ENCODE measurements around the gene TUBA1B.
"Not testable (repeated sequence)": the region's sequence is repeated elsewhere in the genome, so short reads cannot be mapped to it uniquely, and the experiment has no call there.

TUBA1B gene

GRCh38 chr12:49130151-49131050 lies 794 bp downstream of the TUBA1B start:
- Histone ChIP-seq H3K36me3 (ENCODE audit: control insufficient read depth, insufficient read depth, low read length) (peaks cover 10% of the 10 kb centered on the region), H3K27me3 (replicated peaks; ENCODE audit: control insufficient read depth, insufficient read depth, low read length) (no peaks in the 10 kb centered on the region), H3K4me3 (replicated peaks; ENCODE audit: low read depth, low read length) (peak overlapping the region; percentile 94)
- DNase-seq (ENCODE audit: extremely low read depth, insufficient read length): peak; percentile 97
- TF ChIP-seq CTCF (IDR thresholded peaks at IDR 0.05; ENCODE audit: insufficient read depth, low read length, poor library complexity, severe bottlenecking): peak; percentile 94

DNA sequence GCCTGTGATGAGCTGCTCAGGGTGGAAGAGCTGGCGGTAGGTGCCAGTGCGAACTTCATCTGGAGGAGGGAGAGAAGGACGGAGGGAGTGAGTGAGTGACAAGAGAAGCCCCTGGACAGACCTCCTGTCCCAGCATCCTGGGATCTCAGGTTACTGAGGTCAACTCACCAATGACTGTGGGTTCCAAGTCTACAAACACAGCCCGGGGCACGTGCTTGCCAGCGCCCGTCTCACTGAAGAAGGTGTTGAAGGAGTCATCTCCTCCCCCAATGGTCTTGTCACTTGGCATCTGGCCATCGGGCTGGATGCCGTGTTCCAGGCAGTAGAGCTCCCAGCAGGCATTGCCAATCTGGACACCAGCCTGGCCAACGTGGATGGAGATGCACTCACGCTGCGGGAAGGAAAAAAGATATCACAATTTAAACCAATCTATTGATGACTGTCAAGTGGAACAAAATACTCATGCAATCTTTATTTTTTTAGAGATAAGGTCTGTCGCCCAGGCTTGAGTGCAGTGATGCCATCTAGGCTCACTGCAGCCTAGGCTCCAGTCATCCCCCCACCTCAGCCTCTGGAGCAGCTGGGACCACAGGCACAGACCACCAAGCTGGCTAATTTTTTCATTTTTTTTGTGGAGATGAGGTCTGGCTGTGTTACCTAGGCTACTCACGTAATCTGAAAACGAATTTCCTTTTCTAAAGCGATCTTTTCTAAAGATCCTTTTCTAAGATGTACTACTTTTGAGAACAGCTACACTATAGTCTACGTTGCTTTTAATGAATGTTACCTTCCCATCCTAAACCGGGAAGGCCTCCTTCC lies 1.7 kb downstream of the TUBA1B start:
- no peak for TF ChIP-seq CTCF (IDR thresholded peaks at IDR 0.05; ENCODE audit: insufficient read depth, low read length, poor library complexity, severe bottlenecking)
- Histone ChIP-seq H3K27me3 (replicated peaks; ENCODE audit: control insufficient read depth, insufficient read depth, low read length) (no peaks in the 10 kb centered on the region), H3K36me3 (ENCODE audit: control insufficient read depth, insufficient read depth, low read length) (peaks cover 10% of the 10 kb centered on the region), H3K4me3 (replicated peaks; ENCODE audit: low read depth, low read length) (peak overlapping the region; percentile 94)
- DNase-seq (ENCODE audit: extremely low read depth, insufficient read length): no peak

DNA sequence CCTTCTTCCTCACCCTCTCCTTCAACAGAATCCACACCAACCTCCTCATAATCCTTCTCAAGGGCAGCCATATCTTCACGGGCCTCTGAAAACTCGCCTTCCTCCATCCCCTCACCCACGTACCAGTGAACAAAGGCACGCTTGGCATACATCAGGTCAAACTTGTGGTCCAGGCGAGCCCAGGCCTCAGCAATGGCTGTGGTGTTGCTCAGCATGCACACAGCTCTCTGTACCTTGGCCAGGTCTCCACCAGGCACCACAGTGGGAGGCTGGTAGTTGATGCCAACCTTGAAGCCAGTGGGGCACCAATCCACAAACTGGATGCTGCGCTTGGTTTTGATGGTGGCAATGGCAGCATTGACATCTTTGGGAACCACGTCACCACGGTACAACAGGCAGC lies 3.2 kb downstream of the TUBA1B start:
- H3K27me3 ChIP-seq (replicated peaks; ENCODE audit: control insufficient read depth, insufficient read depth, low read length); DNase-seq (ENCODE audit: extremely low read depth, insufficient read length); H3K4me3 ChIP-seq (replicated peaks; ENCODE audit: low read depth, low read length): not testable (repeated sequence)
- peaks cover 10% of the 10 kb centered on the region for H3K36me3 ChIP-seq (ENCODE audit: control insufficient read depth, insufficient read depth, low read length)

- DNase-seq (ENCODE audit: extremely low read depth, insufficient read length): no peak
- Histone ChIP-seq H3K36me3 (ENCODE audit: control insufficient read depth, insufficient read depth, low read length) (peaks cover 10% of the 10 kb centered on the region), H3K4me3 (replicated peaks; ENCODE audit: low read depth, low read length) (no peak overlapping the region), H3K27me3 (replicated peaks; ENCODE audit: control insufficient read depth, insufficient read depth, low read length) (no peaks in the 10 kb centered on the region)
- TF ChIP-seq CTCF (IDR thresholded peaks at IDR 0.05; ENCODE audit: insufficient read depth, low read length, poor library complexity, severe bottlenecking): no peak
Observed at GRCh38 chr12:49126852-49127763, 4.1 kb downstream of the TUBA1B start.

DNA sequence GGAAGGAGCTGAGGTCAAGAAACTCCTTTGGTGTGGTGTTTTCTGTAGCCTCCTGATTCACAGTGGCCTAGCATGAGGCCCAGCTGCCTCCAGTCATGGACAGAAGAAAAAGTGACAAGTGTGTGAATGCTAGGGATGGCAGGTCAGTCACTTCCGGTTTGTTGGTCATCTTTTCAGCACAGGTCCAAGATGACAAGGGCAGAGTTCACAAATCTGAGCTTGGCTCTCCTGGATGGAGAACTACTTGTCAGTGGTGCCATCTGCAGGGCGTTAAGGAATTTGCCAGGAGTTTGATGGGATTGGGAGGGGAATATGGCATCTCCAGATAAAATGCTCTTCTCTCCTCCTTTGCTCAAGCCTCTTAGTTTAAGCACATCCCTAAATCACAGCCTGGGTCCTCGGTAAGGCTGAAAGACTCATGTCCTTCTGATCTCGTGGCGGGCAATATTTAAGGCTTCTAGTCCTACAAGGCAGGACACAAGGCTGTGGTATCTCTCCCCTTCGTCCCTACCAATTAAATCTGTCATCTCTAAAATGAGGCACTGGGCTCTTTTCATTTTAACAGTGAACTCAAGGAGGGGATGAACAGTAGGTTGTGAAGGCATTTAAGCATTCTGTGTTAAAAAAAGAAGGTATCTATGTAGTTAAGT lies 10.0 kb downstream of the TUBA1B start:
- peak; percentile 23 for TF ChIP-seq CTCF (IDR thresholded peaks at IDR 0.05; ENCODE audit: insufficient read depth, low read length, poor library complexity, severe bottlenecking)
- no peak for DNase-seq (ENCODE audit: extremely low read depth, insufficient read length)

More for the DNA sequence above, 10.0 kb downstream of the TUBA1B start:
- H3K36me3 ChIP-seq (ENCODE audit: control insufficient read depth, insufficient read depth, low read length): no peaks in the 10 kb centered on the region
- no peak overlapping the region for H3K4me3 ChIP-seq (replicated peaks; ENCODE audit: low read depth, low read length)
- H3K27me3 ChIP-seq (replicated peaks; ENCODE audit: control insufficient read depth, insufficient read depth, low read length): no peaks in the 10 kb centered on the region

Measured in GM06990 (cell line).